ENCODE measurements around the gene PCDHGB4. TPM values are rescaled to one million over a fixed set of nuclear protein-coding genes. Genes with fewer than 3 reads are reported as not detected.

The PCDHGB4 gene
- total and polyA plus RNA-seq, 2 of the 8 experiments (the other 6 are each of a cell fraction or from before 2014, with no cell fraction given) = 8.0 to 9.1 TPM

- H3K4ac ChIP-seq (replicated peaks; ENCODE audit: insufficient read length, low read depth, low read length) = no peak within 1 kb of the TSS
- H3K9ac ChIP-seq (replicated peaks in 1 of 4; ENCODE audit: extremely low read depth in 1 of 4, low read depth in 3 of 4, low read length in 3 of 4) = no peak within 1 kb of the TSS
- 95% methylated on average over 32 of the region's 33 CpGs; no CpG with 5 or more reads in 1 of the 2 experiments for WGBS, 2 experiments (ENCODE audit: extremely low coverage in 1 of 2, insufficient coverage in 1 of 2, insufficient read length in 1 of 2, insufficient replicate concordance in 2 of 2, low coverage in 1 of 2, low lambda C conversion rate in 2 of 2, missing lambda C conversion rate in 1 of 2)
- no peak within 1 kb of the TSS for H4K5ac ChIP-seq (ENCODE audit: insufficient read length, low read depth, low read length)
- H2BK5ac ChIP-seq (ENCODE audit: low read depth, low read length) = no peak within 1 kb of the TSS
- no peak within 1 kb of the TSS for H3K4me2 ChIP-seq (ENCODE audit: insufficient read depth in 1 of 2, low read depth in 2 of 2, low read length in 2 of 2)
- no peak within 1 kb of the TSS for H3K18ac ChIP-seq (ENCODE audit: extremely low read depth, low read length)
- H2BK12ac ChIP-seq (ENCODE audit: low read depth, low read length) = no peak within 1 kb of the TSS
- H3K23ac ChIP-seq (ENCODE audit: insufficient read length) = no peak within 1 kb of the TSS
- no peak within 1 kb of the TSS for H2BK120ac ChIP-seq (replicated peaks; ENCODE audit: low read depth, low read length)
- no peak within 1 kb of the TSS for H2AK5ac ChIP-seq (ENCODE audit: low read depth, low read length)
- ChIA-PET CTCF (ENCODE audit: partially characterized antibody) (interaction anchor here (0.8 to 7.0 kb wide), 28 partner anchors 9 to 228 kb away, joined by 3 to 67 read pairs (median 6); partner anchors contain the start of genes PCDHB12, PCDHB14, PCDHB15 and PCDHGA10), POLR2A (ENCODE audit: partially characterized antibody) (interaction anchor here (1.4 kb wide), 1 partner anchor 83 kb away, joined by 4 read pairs; no protein-coding TSS in a partner anchor)
- no peak within 1 kb of the TSS for H2AFZ ChIP-seq (ENCODE audit: low read length)
- no peak for DNase-seq (ENCODE audit: low read depth in 1 of 2, low spot score in 2 of 2)
- no peak within 1 kb of the TSS for H3K4me3 ChIP-seq (ENCODE audit: extremely low read depth in 1 of 4, insufficient read depth in 2 of 4, low read depth in 3 of 4, low read length in 4 of 4)
- no peaks in the 10 kb centered on the region for H3K27me3 ChIP-seq (replicated peaks in 1 of 4; ENCODE audit: control insufficient read depth in 3 of 4, extremely low read depth in 1 of 4, insufficient read depth in 3 of 4, low read length in 3 of 4)
- no peaks in the 10 kb centered on the region for H4K20me1 ChIP-seq (replicated peaks in 1 of 2; ENCODE audit: control insufficient read depth in 1 of 2, insufficient read depth in 2 of 2, low read length in 2 of 2)
- no peak within 1 kb of the TSS for H2BK20ac ChIP-seq (ENCODE audit: low read length)
- H3K23me2 ChIP-seq (ENCODE audit: low read depth, low read length) = no peaks in the 10 kb centered on the region
- no peak within 1 kb of the TSS for H2BK15ac ChIP-seq (ENCODE audit: low read length)
- no peak for FAIRE-seq
- H3K9me3 ChIP-seq (ENCODE audit: insufficient read depth in 2 of 2, low read depth in 1 of 2, low read length in 1 of 2) = peaks cover 37 to 50% of the 10 kb centered on the region in 2 experiments
- no peak within 1 kb of the TSS for H3K14ac ChIP-seq (ENCODE audit: insufficient read length)
- no peak for TF ChIP-seq RFX5 (IDR thresholded peaks at IDR 0.05; ENCODE audit: borderline replicate concordance, low read depth, low read length)
- no peak for TF ChIP-seq NRF1 (IDR thresholded peaks at IDR 0.05; ENCODE audit: low read depth, low read length)
- TF ChIP-seq RAD21 (IDR thresholded peaks at IDR 0.05 in 1 of 2, conservative IDR thresholded peaks at IDR 0.05 in 1 of 2; ENCODE audit: low read depth in 2 of 2, low read length in 2 of 2) = peak; percentile 18 to 36; a peak in 3 of 4 replicates
- no peak within 1 kb of the TSS for H4K8ac ChIP-seq (ENCODE audit: extremely low read depth, insufficient read depth, low read length)
- no peak within 1 kb of the TSS for H3K27ac ChIP-seq (ENCODE audit: low read depth, low read length)
- H3K4me1 ChIP-seq (replicated peaks in 1 of 4; ENCODE audit: control insufficient read depth in 3 of 4, insufficient read depth in 4 of 4, low read length in 3 of 4) = no peaks in the 10 kb centered on the region
- H3K79me1 ChIP-seq (ENCODE audit: low read depth, low read length) = peaks cover 2% of the 10 kb centered on the region; the same call in 1 of the 2 replicates
- H3K79me2 ChIP-seq (ENCODE audit: control insufficient read depth in 1 of 2, insufficient read depth in 2 of 2, low read length in 2 of 2) = no peaks in the 10 kb centered on the region
- H3K56ac ChIP-seq (replicated peaks; ENCODE audit: insufficient read length, low read depth, low read length) = no peak within 1 kb of the TSS
- H3K36me3 ChIP-seq (ENCODE audit: control insufficient read depth in 2 of 4, insufficient read depth in 4 of 4, low read length in 3 of 4) = peaks cover 0 to 17% (median under 1%) of the 10 kb centered on the region in 4 experiments; a peak in 3 of 8 replicates
- no peak within 1 kb of the TSS for H4K91ac ChIP-seq (replicated peaks; ENCODE audit: insufficient read length, low read length)
These were observed 43.0 kb downstream of the PCDHGB4 start, which contains the start of gene PCDHGA12 for GRCh38 chr5:141430332-141431113. Gene PCDHGA12 (plus strand): TSS chr5:141430507. CDS start chr5:141430760, 253 bp downstream.

Data from H1 (cell line).